DOHH2 (cell line): ENCODE results near the gene SPR.

Source experiments
- EZH2phosphoT487 ChIP-seq: fragments of 200-600 bp; sonication (generic); IDR thresholded peaks from 2 replicates; pipeline ENCODE4 v1.6.1; 2017; ENCODE audit warnings: borderline replicate concordance, mild to moderate bottlenecking, antibody characterized with exemption, low read length, moderate library complexity, mixed read lengths
- TF ChIP-seq, protein P1 (sequence below): fragments of 200-600 bp; sonication (generic); IDR thresholded peaks from one replicate; pipeline ENCODE4 v1.5.1; 2014; ENCODE audit warnings: antibody characterized with exemption, mild to moderate bottlenecking, low read depth, low read length; ENCODE audit not compliant: poor library complexity, severe bottlenecking

DNA sequence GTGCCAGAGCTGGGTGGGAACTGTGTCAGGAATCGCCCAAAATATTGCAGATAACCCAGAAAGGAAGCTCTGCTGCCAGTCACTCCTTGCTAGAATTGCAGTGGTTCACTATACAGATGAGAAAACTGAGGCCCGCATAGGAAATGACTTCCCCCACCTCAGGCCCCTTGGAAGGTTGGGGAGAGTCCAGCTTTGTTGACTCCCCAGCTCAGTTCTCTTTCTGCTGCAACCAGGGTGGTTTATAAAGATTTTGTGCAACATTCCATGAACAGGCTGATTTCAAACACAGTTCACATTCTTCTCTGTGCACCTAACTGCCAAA lies 11.3 kb downstream of the SPR start:
- TF ChIP-seq, protein P1, sequence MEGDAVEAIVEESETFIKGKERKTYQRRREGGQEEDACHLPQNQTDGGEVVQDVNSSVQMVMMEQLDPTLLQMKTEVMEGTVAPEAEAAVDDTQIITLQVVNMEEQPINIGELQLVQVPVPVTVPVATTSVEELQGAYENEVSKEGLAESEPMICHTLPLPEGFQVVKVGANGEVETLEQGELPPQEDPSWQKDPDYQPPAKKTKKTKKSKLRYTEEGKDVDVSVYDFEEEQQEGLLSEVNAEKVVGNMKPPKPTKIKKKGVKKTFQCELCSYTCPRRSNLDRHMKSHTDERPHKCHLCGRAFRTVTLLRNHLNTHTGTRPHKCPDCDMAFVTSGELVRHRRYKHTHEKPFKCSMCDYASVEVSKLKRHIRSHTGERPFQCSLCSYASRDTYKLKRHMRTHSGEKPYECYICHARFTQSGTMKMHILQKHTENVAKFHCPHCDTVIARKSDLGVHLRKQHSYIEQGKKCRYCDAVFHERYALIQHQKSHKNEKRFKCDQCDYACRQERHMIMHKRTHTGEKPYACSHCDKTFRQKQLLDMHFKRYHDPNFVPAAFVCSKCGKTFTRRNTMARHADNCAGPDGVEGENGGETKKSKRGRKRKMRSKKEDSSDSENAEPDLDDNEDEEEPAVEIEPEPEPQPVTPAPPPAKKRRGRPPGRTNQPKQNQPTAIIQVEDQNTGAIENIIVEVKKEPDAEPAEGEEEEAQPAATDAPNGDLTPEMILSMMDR, result no peak
- no peak for TF ChIP-seq EZH2phosphoT487
